ENCODE measurements around the gene RPLP2. TPM values are rescaled to one million over a fixed set of nuclear protein-coding genes. Genes with fewer than 3 reads are reported as not detected.
A peak's percentile ranks its signal among the peaks of the same experiment; 100 is the strongest.

Gene RPLP2
- total RNA-seq, 1 experiment from 2014 or later, result 2,142 TPM

DNA sequence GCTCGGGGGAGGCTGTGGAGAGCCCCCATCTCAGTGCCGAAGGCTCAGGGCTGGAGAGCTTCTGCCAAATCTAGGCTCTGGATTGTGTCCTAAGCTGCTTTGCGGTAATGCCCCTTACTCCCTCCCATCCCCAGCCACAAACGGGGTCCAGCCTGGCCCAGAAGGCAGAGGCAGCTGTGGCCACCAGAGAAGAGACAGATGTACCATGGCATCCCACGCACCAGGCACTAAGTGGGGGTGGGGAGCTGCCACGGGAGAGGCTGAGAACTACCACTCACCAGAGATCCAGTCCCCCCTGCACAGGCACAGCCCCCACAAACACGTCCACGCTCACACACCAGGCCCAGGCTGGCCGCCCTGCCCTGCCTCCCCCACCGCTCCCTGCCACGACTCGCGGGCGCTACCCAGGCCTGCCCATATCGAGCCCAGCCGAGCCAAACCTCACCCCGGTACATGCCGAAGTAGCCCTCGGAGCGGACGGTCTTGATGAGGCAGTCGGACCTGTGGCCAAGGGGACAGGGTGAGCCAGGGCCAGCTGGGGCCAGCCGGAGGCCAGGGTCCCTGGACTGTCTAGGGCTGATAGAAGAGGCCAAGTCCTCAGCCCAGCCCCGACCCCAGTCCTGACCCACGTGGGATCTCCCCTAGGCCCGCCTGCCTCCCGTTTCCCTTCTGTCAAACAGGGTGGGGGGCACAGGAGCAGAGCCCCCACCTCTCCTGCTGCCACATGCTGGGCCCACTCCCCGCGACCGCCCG lies 15.6 kb upstream of the RPLP2 start:
- no peaks in the 10 kb centered on the region for H3K27me3 Mint-ChIP-seq (ENCODE audit: insufficient read depth, unreplicated experiment)
- H3K4me3 Mint-ChIP-seq (ENCODE audit: unreplicated experiment), result peak overlapping the region; percentile 84
- BruUV-seq (replicated peaks), result no TSS peak
- H3K27ac Mint-ChIP-seq (ENCODE audit: low read depth, unreplicated experiment), result no peak overlapping the region
- intact Hi-C loops (cut with micrococcal nuclease), result no loop called here
- ChIA-PET CTCF (interaction anchor here (0.7 to 1.6 kb wide), 3 partner anchors 11 to 213 kb away, joined by 3 to 5 read pairs (median 4); no protein-coding TSS in a partner anchor), POLR2A (interaction anchor here (0.7 to 3.8 kb wide), 7 partner anchors 10 to 88 kb away, joined by 3 to 33 read pairs (median 4); partner anchors contain the start of genes GATD1 and RPLP2)
- no peak for DNase-seq (ENCODE audit: unreplicated experiment)
- H3K36me3 Mint-ChIP-seq (ENCODE audit: insufficient read depth, unreplicated experiment), result peaks cover 29% of the 10 kb centered on the region
- no peak for TF ChIP-seq CTCF (IDR thresholded peaks at IDR 0.05; ENCODE audit: unreplicated experiment)
- no peaks in the 10 kb centered on the region for H3K9me3 Mint-ChIP-seq (ENCODE audit: unreplicated experiment)
- H3K4me1 Mint-ChIP-seq (ENCODE audit: insufficient read depth, unreplicated experiment), result no peaks in the 10 kb centered on the region

- DNase-seq (ENCODE audit: unreplicated experiment), result no peak
- no TSS peak for BruUV-seq (replicated peaks)
- Mint-ChIP-seq H3K4me1 (ENCODE audit: insufficient read depth, unreplicated experiment) (no peaks in the 10 kb centered on the region), H3K36me3 (ENCODE audit: insufficient read depth, unreplicated experiment) (peaks cover 29% of the 10 kb centered on the region), H3K27ac (ENCODE audit: low read depth, unreplicated experiment) (peak overlapping the region; percentile 94), H3K4me3 (ENCODE audit: unreplicated experiment) (peak overlapping the region; percentile 84), H3K9me3 (ENCODE audit: unreplicated experiment) (no peaks in the 10 kb centered on the region), H3K27me3 (ENCODE audit: insufficient read depth, unreplicated experiment) (no peaks in the 10 kb centered on the region)
- ChIA-PET CTCF (interaction anchor here (1.8 kb wide), 1 partner anchor 11 kb away, joined by 4 read pairs; no protein-coding TSS in a partner anchor), POLR2A (interaction anchor here (0.6 to 3.8 kb wide), 13 partner anchors 9 to 99 kb away, joined by 3 to 41 read pairs (median 10); partner anchors contain the start of genes GATD1, PNPLA2, RPLP2 and TALDO1)
- no peak for TF ChIP-seq CTCF (IDR thresholded peaks at IDR 0.05; ENCODE audit: unreplicated experiment)
- intact Hi-C loops (cut with micrococcal nuclease), result loop anchor here (5.0 kb wide), 1 partner anchor 33 kb away; no protein-coding TSS in a partner anchor
Measured at GRCh38 chr11:794766-795633, 14.8 kb upstream of the RPLP2 start.

GRCh38 chr11:795634-796564 lies 13.9 kb upstream of the RPLP2 start:
- ChIA-PET CTCF (interaction anchor here (0.5 to 1.8 kb wide), 3 partner anchors 12 to 255 kb away, joined by 3 to 4 read pairs (median 3); partner anchors contain the start of gene TALDO1), POLR2A (interaction anchor here (0.6 to 3.8 kb wide), 21 partner anchors 8 to 228 kb away, joined by 3 to 41 read pairs (median 6); partner anchors contain the start of genes CD151, GATD1, PNPLA2 and RPLP2)
- Mint-ChIP-seq H3K27ac (ENCODE audit: low read depth, unreplicated experiment) (peak overlapping the region; percentile 94), H3K36me3 (ENCODE audit: insufficient read depth, unreplicated experiment) (peaks cover 33% of the 10 kb centered on the region), H3K27me3 (ENCODE audit: insufficient read depth, unreplicated experiment) (no peaks in the 10 kb centered on the region), H3K9me3 (ENCODE audit: unreplicated experiment) (no peaks in the 10 kb centered on the region), H3K4me1 (ENCODE audit: insufficient read depth, unreplicated experiment) (no peaks in the 10 kb centered on the region), H3K4me3 (ENCODE audit: unreplicated experiment) (peak overlapping the region; percentile 84)
- peak; percentile 76 for DNase-seq (ENCODE audit: unreplicated experiment)
- TF ChIP-seq CTCF (IDR thresholded peaks at IDR 0.05; ENCODE audit: unreplicated experiment), result no peak
- no TSS peak for BruUV-seq (replicated peaks)
- intact Hi-C loops (cut with micrococcal nuclease), result loop anchor here (2.0 to 5.0 kb wide), 2 partner anchors 34 to 133 kb away; no protein-coding TSS in a partner anchor
